AG04450 (cell line): ENCODE measurements around the gene SIRT3. TPM values are rescaled to one million over a fixed set of nuclear protein-coding genes. Genes with fewer than 3 reads are reported as not detected.
"Not testable (repeated sequence)": the region's sequence is repeated elsewhere in the genome, so short reads cannot be mapped to it uniquely, and the experiment has no call there.

ENCODE experiments used
- CTCF ChIA-PET: fragments of 300-600, 350-600 bp; formaldehyde crosslinking; extraction: SDS; loops from one replicate; lab custom pipeline; 2022; ENCODE audit warnings: antibody characterized with exemption, inconsistent platforms; lab: Charles Lee
- POLR2A ChIA-PET: fragments of 350-600 bp; formaldehyde crosslinking; extraction: SDS; loops from one replicate; lab custom pipeline; 2021; ENCODE audit warnings: antibody characterized with exemption, inconsistent platforms; lab: Yijun Ruan, JAX
- DNase-seq: peaks from one replicate; pipeline ENCODE4 v3.0.0-alpha.2; 2011; ENCODE audit warnings: low read depth, low spot score
- H3K27ac ChIP-seq: one replicate; pipeline ENCODE4 v1.5.1; 2012; ENCODE audit warnings: low read depth, low read length, control low read depth
- H3K27me3 ChIP-seq: one replicate; pipeline ENCODE4 v1.6.0; 2012; ENCODE audit warnings: low read length; ENCODE audit not compliant: control insufficient read depth, insufficient read depth
- H3K4me3 ChIP-seq: 2 replicates; pipeline ENCODE4 v1.5.1; 2011; ENCODE audit warnings: mild to moderate bottlenecking, low read depth, low read length, control low read depth
- H3K9me3 ChIP-seq: 2 replicates; pipeline ENCODE4 v1.5.1; 2012; ENCODE audit warnings: low read length; ENCODE audit not compliant: control insufficient read depth, insufficient read depth
- polyA plus RNA-seq: library from polyadenylated mRNA; depleted of rRNA; stranded (reverse); fragments of >200 nt; gene quantifications from 2 replicates; pipeline ENCODE4 v1.2.3, GENCODE V29; 2011
- TF ChIP-seq, protein P1 (sequence below): IDR thresholded peaks from 2 replicates; pipeline ENCODE4 v1.5.1; 2011; ENCODE audit warnings: low read depth, low read length, control low read depth, inconsistent platforms

SIRT3 gene
- polyA plus RNA-seq, 1 experiment = 15.8 TPM

- peaks cover 29% of the 10 kb centered on the region for H3K27me3 ChIP-seq
- POLR2A ChIA-PET = no interaction called here
- H3K9me3 ChIP-seq = peaks cover 15% of the 10 kb centered on the region; the same call in 1 of the 2 replicates
- H3K27ac ChIP-seq = no peak overlapping the region
- DNase-seq = no peak
- TF ChIP-seq, protein P1, sequence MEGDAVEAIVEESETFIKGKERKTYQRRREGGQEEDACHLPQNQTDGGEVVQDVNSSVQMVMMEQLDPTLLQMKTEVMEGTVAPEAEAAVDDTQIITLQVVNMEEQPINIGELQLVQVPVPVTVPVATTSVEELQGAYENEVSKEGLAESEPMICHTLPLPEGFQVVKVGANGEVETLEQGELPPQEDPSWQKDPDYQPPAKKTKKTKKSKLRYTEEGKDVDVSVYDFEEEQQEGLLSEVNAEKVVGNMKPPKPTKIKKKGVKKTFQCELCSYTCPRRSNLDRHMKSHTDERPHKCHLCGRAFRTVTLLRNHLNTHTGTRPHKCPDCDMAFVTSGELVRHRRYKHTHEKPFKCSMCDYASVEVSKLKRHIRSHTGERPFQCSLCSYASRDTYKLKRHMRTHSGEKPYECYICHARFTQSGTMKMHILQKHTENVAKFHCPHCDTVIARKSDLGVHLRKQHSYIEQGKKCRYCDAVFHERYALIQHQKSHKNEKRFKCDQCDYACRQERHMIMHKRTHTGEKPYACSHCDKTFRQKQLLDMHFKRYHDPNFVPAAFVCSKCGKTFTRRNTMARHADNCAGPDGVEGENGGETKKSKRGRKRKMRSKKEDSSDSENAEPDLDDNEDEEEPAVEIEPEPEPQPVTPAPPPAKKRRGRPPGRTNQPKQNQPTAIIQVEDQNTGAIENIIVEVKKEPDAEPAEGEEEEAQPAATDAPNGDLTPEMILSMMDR = no peak
- CTCF ChIA-PET = no interaction called here
- no peak overlapping the region for H3K4me3 ChIP-seq
Observed at GRCh38 chr11:270451-271318, 34.5 kb upstream of the SIRT3 start.

DNA sequence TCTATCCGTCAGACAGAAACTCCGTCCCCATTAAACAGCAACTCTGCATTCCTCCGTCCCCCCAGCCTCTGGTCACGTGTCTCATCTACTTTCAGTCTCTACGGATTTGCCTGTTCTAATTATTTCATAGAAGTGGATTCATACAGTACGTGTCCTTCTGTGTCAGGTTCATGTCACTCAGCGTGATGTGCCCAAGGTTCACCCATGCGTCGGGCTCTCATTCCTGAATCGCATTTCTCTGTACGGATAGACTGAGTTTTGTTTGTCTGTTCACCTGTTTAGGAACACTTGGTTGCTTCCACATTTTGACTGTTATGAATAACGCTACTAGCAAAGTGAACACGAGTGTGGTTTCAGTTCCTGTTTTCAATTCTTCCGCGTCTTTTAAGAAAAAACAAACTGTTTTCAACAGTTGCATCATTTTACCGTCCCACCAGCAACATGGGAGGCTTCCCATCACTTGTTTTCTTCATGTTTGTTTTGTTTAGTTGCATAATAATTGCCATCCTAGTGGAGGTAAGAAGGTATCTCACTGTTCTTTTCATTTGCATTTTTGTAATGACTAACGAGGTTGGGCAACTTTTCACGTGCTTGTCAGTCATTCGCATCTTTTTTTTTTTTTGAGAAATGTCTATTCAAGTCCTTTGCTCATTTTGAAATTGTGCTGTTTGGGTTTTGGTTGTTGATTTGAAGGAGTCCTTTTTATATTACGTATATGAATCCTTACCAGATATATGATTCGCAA, 33.2 kb upstream of the SIRT3 start:
- Histone ChIP-seq H3K9me3 (peaks cover 15% of the 10 kb centered on the region; the same call in 1 of the 2 replicates), H3K27me3 (peaks cover 26% of the 10 kb centered on the region), H3K27ac (no peak overlapping the region), H3K4me3 (no peak overlapping the region)
- TF ChIP-seq, protein P1 = no peak
- ChIA-PET CTCF (no interaction called here), POLR2A (interaction anchor here (1.1 kb wide), 1 partner anchor 62 kb away, joined by 3 read pairs; the partner anchor contains the start of genes BET1L and RIC8A)
- no peak for DNase-seq

GRCh38 chr11:268716-269145, 32.6 kb upstream of the SIRT3 start:
- CTCF ChIA-PET, H3K27ac ChIP-seq, H3K4me3 ChIP-seq, DNase-seq: not testable (repeated sequence)
- POLR2A ChIA-PET = interaction anchor here (1.1 to 1.2 kb wide), 2 partner anchors 18 to 61 kb away, joined by 3 read pairs; partner anchors contain the start of genes BET1L and RIC8A
- TF ChIP-seq, protein P1 = 0 out of 2 replicates have a peak, but pooled peaks have one; percentile 16
- Histone ChIP-seq H3K9me3 (peaks cover 15% of the 10 kb centered on the region; the same call in 1 of the 2 replicates), H3K27me3 (peaks cover 21% of the 10 kb centered on the region)

DNA sequence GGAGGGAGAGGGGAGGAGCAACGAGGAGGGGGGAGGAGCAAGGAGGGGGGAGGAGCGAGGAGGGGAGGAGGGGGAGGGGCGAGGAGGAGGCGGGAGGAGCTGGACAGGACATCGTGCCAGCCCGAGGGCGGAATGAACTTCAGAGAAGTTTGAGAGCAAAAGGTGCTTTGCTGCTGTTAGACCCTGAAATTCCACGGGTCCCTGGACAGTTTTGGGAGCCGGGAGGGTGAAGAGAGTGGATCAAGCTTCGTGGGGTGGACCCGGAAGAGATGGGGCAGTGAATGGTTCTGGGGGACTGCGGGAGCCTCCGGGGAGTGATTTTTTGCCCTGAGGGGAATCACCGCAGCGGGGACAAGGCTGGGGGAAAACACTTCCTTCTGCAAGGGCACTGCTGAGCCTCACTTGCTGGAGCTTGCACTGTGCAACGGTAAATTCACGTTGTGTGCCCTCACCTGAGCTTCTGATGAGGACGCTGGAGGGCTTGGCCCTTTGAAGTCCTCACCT, 31.4 kb upstream of the SIRT3 start:
- CTCF ChIA-PET = no interaction called here
- POLR2A ChIA-PET = interaction anchor here (1.2 kb wide), 1 partner anchor 17 kb away, joined by 3 read pairs; no protein-coding TSS in a partner anchor
- peaks cover 15% of the 10 kb centered on the region; the same call in 1 of the 2 replicates for H3K9me3 ChIP-seq

More for the DNA sequence above, 31.4 kb upstream of the SIRT3 start:
- H3K27me3 ChIP-seq = peaks cover 14% of the 10 kb centered on the region
- no peak overlapping the region for H3K27ac ChIP-seq
- H3K4me3 ChIP-seq = no peak overlapping the region
- no peak for DNase-seq
- TF ChIP-seq, protein P1 = no peak
